ENCODE results near the gene GRID1. TPM values are rescaled to one million over a fixed set of nuclear protein-coding genes. Genes with fewer than 3 reads are reported as not detected.
A peak's percentile ranks its signal among the peaks of the same experiment; 100 is the strongest.

GRID1 gene
- total RNA-seq, 1 donor from 2014 or later = under 0.01 TPM

DNA sequence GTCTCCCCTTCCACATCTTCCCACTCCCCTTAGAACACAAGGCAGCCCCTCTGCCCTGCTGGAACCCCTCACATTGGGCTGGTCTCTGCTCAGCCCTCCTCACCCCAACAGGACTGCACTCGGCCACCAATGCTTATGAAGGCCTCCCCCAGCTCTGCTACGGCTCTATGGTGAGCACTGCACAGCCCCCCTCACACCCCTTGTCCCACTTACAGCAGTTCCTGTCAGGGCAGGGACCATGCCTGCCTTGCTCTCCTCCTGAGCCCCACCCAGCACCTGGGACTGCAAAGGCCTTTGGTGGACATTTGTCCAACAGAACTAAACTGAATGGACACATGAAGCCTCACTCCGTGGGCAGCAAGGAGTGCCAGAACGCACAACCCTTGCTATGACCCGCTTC, 171.9 kb downstream of the GRID1 start:
- Histone ChIP-seq H3K27me3 (ENCODE audit: control insufficient read depth, insufficient read depth, low read length) (no peaks in the 10 kb centered on the region), H3K36me3 (ENCODE audit: control insufficient read depth, insufficient read depth, low read length) (no peaks in the 10 kb centered on the region), H3K4me3 (ENCODE audit: low read depth, low read length) (no peak overlapping the region)
- TF ChIP-seq, protein P1, sequence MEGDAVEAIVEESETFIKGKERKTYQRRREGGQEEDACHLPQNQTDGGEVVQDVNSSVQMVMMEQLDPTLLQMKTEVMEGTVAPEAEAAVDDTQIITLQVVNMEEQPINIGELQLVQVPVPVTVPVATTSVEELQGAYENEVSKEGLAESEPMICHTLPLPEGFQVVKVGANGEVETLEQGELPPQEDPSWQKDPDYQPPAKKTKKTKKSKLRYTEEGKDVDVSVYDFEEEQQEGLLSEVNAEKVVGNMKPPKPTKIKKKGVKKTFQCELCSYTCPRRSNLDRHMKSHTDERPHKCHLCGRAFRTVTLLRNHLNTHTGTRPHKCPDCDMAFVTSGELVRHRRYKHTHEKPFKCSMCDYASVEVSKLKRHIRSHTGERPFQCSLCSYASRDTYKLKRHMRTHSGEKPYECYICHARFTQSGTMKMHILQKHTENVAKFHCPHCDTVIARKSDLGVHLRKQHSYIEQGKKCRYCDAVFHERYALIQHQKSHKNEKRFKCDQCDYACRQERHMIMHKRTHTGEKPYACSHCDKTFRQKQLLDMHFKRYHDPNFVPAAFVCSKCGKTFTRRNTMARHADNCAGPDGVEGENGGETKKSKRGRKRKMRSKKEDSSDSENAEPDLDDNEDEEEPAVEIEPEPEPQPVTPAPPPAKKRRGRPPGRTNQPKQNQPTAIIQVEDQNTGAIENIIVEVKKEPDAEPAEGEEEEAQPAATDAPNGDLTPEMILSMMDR (IDR thresholded peaks at IDR 0.05; ENCODE audit: insufficient read depth, low read length, severe bottlenecking) = no peak
- FAIRE-seq = no peak
- DNase-seq (ENCODE audit: low read depth) = no peak

DNA sequence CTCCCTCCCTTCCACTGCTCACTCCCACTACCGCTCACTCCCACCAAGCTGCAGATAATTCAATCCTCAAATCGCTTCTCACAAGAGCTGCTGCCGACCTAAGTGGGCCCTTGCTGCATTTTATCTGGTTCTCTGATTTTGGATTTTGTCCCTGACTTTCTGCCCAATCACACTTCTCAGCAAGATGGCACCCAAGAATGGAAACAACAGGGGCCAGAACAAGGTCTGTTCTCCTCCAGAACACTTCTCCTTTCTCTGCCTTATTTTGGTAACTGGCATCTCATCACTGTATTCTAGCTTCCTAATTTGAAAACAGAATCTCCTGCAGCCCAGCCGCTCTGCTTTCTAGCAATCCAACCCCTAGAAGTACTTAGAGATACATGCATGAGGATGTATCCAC, 172.8 kb downstream of the GRID1 start:
- DNase-seq (ENCODE audit: low read depth) (no peak), FAIRE-seq (peak; percentile 13)
- H3K36me3 ChIP-seq (ENCODE audit: control insufficient read depth, insufficient read depth, low read length) = no peaks in the 10 kb centered on the region
- no peaks in the 10 kb centered on the region for H3K27me3 ChIP-seq (ENCODE audit: control insufficient read depth, insufficient read depth, low read length)
- TF ChIP-seq, protein P1 (IDR thresholded peaks at IDR 0.05; ENCODE audit: insufficient read depth, low read length, severe bottlenecking) = no peak
- H3K4me3 ChIP-seq (ENCODE audit: low read depth, low read length) = no peak overlapping the region

DNA sequence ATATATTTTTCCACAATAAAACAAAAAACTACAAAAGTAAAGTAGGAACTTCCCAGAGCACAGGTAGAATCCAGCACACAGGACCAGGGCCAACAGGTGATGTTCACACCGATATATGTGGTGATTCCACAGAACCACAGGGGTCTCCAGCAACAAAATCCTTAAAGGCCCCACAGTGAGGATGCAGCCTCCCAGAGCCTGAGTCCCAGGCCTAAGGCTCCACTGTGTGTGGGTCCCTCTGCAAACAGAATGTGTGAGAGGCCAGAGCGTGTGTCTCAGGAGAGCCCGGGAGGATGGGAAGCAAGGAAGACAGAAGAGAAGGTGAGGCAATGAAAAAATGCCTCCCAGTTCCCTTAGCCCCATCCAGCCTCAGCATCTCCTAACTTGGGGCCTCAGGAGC, 173.9 kb downstream of the GRID1 start:
- Histone ChIP-seq H3K4me3 (ENCODE audit: low read depth, low read length) (no peak overlapping the region), H3K36me3 (ENCODE audit: control insufficient read depth, insufficient read depth, low read length) (no peaks in the 10 kb centered on the region), H3K27me3 (ENCODE audit: control insufficient read depth, insufficient read depth, low read length) (no peaks in the 10 kb centered on the region)
- TF ChIP-seq, protein P1 (IDR thresholded peaks at IDR 0.05; ENCODE audit: insufficient read depth, low read length, severe bottlenecking) = no peak
- no peak for DNase-seq (ENCODE audit: low read depth)
- no peak for FAIRE-seq

DNA sequence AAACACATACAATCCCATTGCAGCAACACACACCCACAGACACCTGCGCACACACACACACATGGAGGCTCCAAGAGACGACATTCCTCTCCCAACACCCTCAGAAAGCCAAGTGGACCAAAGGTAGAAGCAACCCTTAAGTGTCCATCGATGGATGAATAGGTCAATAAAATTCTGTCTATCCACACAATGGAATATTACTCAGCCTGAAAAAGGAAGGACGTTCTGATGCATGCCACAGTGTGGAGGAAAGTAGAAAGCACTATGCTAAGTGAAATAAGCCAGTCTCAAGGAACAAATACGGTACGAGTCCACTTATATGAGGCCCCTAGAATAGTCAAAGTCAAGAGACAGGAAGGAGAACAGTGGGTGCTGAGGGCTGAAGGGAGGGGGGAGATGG, 174.4 kb downstream of the GRID1 start:
- FAIRE-seq (no peak), DNase-seq (ENCODE audit: low read depth) (no peak)
- TF ChIP-seq, protein P1 (IDR thresholded peaks at IDR 0.05; ENCODE audit: insufficient read depth, low read length, severe bottlenecking) = no peak
- H3K36me3 ChIP-seq (ENCODE audit: control insufficient read depth, insufficient read depth, low read length) = no peaks in the 10 kb centered on the region
- H3K27me3 ChIP-seq (ENCODE audit: control insufficient read depth, insufficient read depth, low read length) = no peaks in the 10 kb centered on the region
- no peak overlapping the region for H3K4me3 ChIP-seq (ENCODE audit: low read depth, low read length)

DNA sequence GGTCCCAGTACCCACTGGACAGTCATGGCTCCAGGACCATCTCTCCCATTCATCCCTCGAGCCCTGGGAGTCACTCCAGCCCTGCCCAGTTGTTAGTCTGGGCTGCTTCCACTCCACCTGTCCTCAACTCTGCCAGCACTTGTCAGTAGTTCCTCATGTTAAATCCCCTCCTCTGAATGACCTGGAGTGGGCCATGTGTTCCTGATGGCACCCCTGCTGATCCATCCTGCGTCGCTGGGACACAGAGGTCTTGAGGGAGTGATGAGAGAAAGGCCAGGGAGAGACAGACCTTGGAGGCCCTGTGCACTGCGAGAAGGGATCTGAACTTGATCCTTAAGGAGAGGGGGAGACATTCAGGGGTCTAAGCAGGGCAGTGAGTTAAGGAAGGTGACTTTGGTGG, 174.9 kb downstream of the GRID1 start:
- TF ChIP-seq, protein P1 (IDR thresholded peaks at IDR 0.05; ENCODE audit: insufficient read depth, low read length, severe bottlenecking) = no peak
- no peak overlapping the region for H3K4me3 ChIP-seq (ENCODE audit: low read depth, low read length)
- no peaks in the 10 kb centered on the region for H3K27me3 ChIP-seq (ENCODE audit: control insufficient read depth, insufficient read depth, low read length)
- H3K36me3 ChIP-seq (ENCODE audit: control insufficient read depth, insufficient read depth, low read length) = no peaks in the 10 kb centered on the region
- FAIRE-seq = no peak
- no peak for DNase-seq (ENCODE audit: low read depth)

DNA sequence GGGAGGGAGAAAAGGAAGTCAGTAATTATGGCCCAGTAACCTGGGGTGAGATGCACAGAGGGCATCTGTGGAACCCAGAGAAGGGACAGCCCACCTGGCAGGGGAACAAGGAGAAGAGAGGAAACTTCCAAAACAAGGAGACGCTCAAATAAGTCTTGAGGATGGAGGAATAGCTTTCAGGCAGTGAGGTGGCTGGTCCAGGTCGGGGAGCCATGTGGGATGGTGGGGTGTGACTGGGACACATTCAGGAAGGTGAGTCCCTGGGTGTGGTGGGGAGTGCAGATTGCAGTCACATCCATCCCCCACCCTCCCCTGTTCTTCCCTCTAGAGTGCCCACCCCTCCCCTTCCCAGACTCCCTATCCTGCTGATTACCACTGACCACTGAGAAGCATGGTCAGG, 175.4 kb downstream of the GRID1 start:
- Histone ChIP-seq H3K36me3 (ENCODE audit: control insufficient read depth, insufficient read depth, low read length) (no peaks in the 10 kb centered on the region), H3K27me3 (ENCODE audit: control insufficient read depth, insufficient read depth, low read length) (no peaks in the 10 kb centered on the region), H3K4me3 (ENCODE audit: low read depth, low read length) (no peak overlapping the region)
- FAIRE-seq = no peak
- TF ChIP-seq, protein P1 (IDR thresholded peaks at IDR 0.05; ENCODE audit: insufficient read depth, low read length, severe bottlenecking) = no peak
- DNase-seq (ENCODE audit: low read depth) = no peak

All from bronchial epithelial cell (primary cell).